H1 (cell line): ENCODE data around the gene TMEM63C. TPM values are rescaled to one million over a fixed set of nuclear protein-coding genes. Genes with fewer than 3 reads are reported as not detected.

Source experiments
- CTCF ChIA-PET: fragments of 300-600 bp; sonication (Branson Sonifier 250); formaldehyde crosslinking; loops from one replicate; lab custom pipeline; 2021; ENCODE audit not compliant: partially characterized antibody; lab: Charles Lee
- POLR2A ChIA-PET: fragments of 300-600 bp; sonication (Branson Sonifier 250); formaldehyde crosslinking; loops from one replicate; lab custom pipeline; 2021; ENCODE audit warnings: inconsistent platforms; ENCODE audit not compliant: partially characterized antibody; lab: Charles Lee
- DNase-seq, 2 experiments: peaks; one replicate each; pipeline versions ENCODE4 v3.0.0 to v3.0.0-alpha.2; 2010 to 2022; ENCODE audit warnings: low spot score in 2 of 2, low read depth in 1 of 2, mixed read lengths in 1 of 2
- FAIRE-seq: peaks from 2 replicates; lab custom pipeline; 2011; peaks lifted over from hg19 to GRCh38; lab: Jason Lieb, UNC
- H2AFZ ChIP-seq: 2 replicates; pipeline ENCODE4 v1.8.1; 2012; ENCODE audit warnings: low read length, inconsistent platforms
- H2AK5ac ChIP-seq: 2 replicates; pipeline ENCODE4 v1.6.1; 2013; ENCODE audit warnings: low read depth, low read length
- H2BK120ac ChIP-seq: replicated peaks from 2 replicates; pipeline ENCODE3; 2013; ENCODE audit warnings: low read depth, low read length, inconsistent platforms
- H2BK12ac ChIP-seq: 2 replicates; pipeline ENCODE4 v1.6.1; 2013; ENCODE audit warnings: low read depth, low read length
- H2BK15ac ChIP-seq: 2 replicates; pipeline ENCODE4 v1.6.1; 2013; ENCODE audit warnings: low read length
- H2BK20ac ChIP-seq: 2 replicates; pipeline ENCODE4 v1.6.1; 2013; ENCODE audit warnings: low read length
- H2BK5ac ChIP-seq: 2 replicates; pipeline ENCODE4 v1.6.1; 2013; ENCODE audit warnings: low read depth, low read length
- H3K14ac ChIP-seq: 2 replicates; pipeline ENCODE4 v1.6.1; 2013; ENCODE audit warnings: inconsistent platforms; ENCODE audit not compliant: insufficient read length
- H3K18ac ChIP-seq: 2 replicates; pipeline ENCODE4 v1.6.1; 2013; ENCODE audit warnings: low read length; ENCODE audit errors: extremely low read depth
- H3K23ac ChIP-seq: 2 replicates; pipeline ENCODE4 v1.6.1; 2013; ENCODE audit warnings: inconsistent platforms; ENCODE audit not compliant: insufficient read length
- H3K23me2 ChIP-seq: 2 replicates; pipeline ENCODE4 v1.6.1; 2013; ENCODE audit warnings: low read depth, low read length
- H3K27ac ChIP-seq: 2 replicates; pipeline ENCODE4 v1.6.1; 2011; ENCODE audit warnings: low read depth, low read length, inconsistent platforms
- H3K27me3 ChIP-seq, 4 experiments: replicated peaks in 1 of 4; 1 replicate in 1 of 4; 2 replicates in 3 of 4; pipeline versions ENCODE4 v1.6.1 to v1.8.1; 2011 to 2013; ENCODE audit warnings: low read length in 3 of 4, mild to moderate bottlenecking in 3 of 4, inconsistent platforms in 2 of 4, mixed read lengths in 2 of 4, moderate library complexity in 1 of 4; ENCODE audit not compliant: control insufficient read depth in 3 of 4, insufficient read depth in 3 of 4; ENCODE audit errors: extremely low read depth in 1 of 4
- H3K36me3 ChIP-seq, 4 experiments: 2 replicates each; pipeline versions ENCODE4 v1.6.1 to v1.8.1; 2011 to 2013; ENCODE audit warnings: mild to moderate bottlenecking in 4 of 4, low read length in 3 of 4, moderate library complexity in 2 of 4, control low read depth in 1 of 4, inconsistent platforms in 1 of 4; ENCODE audit not compliant: insufficient read depth in 4 of 4, control insufficient read depth in 2 of 4
- H3K4ac ChIP-seq: replicated peaks from 2 replicates; pipeline ENCODE3; 2013; ENCODE audit warnings: low read length, low read depth, mixed read lengths, inconsistent platforms; ENCODE audit not compliant: insufficient read length
- H3K4me1 ChIP-seq, 4 experiments: replicated peaks in 1 of 4; 1 replicate in 1 of 4; 2 replicates in 3 of 4; pipeline versions ENCODE4 v1.6.1 to v1.8.1; 2011 to 2013; ENCODE audit warnings: low read length in 3 of 4, inconsistent platforms in 2 of 4, mixed read lengths in 1 of 4; ENCODE audit not compliant: insufficient read depth in 4 of 4, control insufficient read depth in 3 of 4
- H3K4me2 ChIP-seq, 2 experiments: 2 replicates each; pipeline versions ENCODE4 v1.6.1 to v1.8.1; 2011 to 2013; ENCODE audit warnings: low read depth in 2 of 2, low read length in 2 of 2, control low read depth in 1 of 2, inconsistent platforms in 1 of 2, mild to moderate bottlenecking in 1 of 2; ENCODE audit not compliant: insufficient read depth in 1 of 2
- H3K4me3 ChIP-seq, 4 experiments: fragments of 200-600, 300-600 bp in 1 of 4; sonication (generic), shearing (Covaris generic), sonication (Bioruptor Twin) in 1 of 4; 2 replicates each; pipeline versions ENCODE4 v1.5.1 to v1.8.1; 2011 to 2016; ENCODE audit warnings: low read length in 4 of 4, low read depth in 3 of 4, control low read depth in 2 of 4, inconsistent platforms in 2 of 4, mild to moderate bottlenecking in 2 of 4, mixed read lengths in 1 of 4, moderate library complexity in 1 of 4; ENCODE audit not compliant: insufficient read depth in 2 of 4; ENCODE audit errors: extremely low read depth in 1 of 4
- H3K56ac ChIP-seq: replicated peaks from 2 replicates; pipeline ENCODE3; 2013; ENCODE audit warnings: low read depth, mild to moderate bottlenecking, mixed read lengths, low read length, inconsistent platforms; ENCODE audit not compliant: insufficient read length
- H3K79me1 ChIP-seq: 2 replicates; pipeline ENCODE4 v1.6.1; 2013; ENCODE audit warnings: low read depth, low read length, control low read depth
- H3K79me2 ChIP-seq, 2 experiments: 2 replicates each; pipeline versions ENCODE4 v1.6.1 to v1.8.1; 2012 to 2013; ENCODE audit warnings: low read length in 2 of 2, mild to moderate bottlenecking in 2 of 2, inconsistent platforms in 1 of 2; ENCODE audit not compliant: insufficient read depth in 2 of 2, control insufficient read depth in 1 of 2
- H3K9ac ChIP-seq, 4 experiments: replicated peaks in 1 of 4; 1 replicate in 1 of 4; 2 replicates in 3 of 4; pipeline versions ENCODE4 v1.6.1 to v1.8.1; 2011 to 2013; ENCODE audit warnings: low read depth in 3 of 4, low read length in 3 of 4, control low read depth in 2 of 4, mild to moderate bottlenecking in 2 of 4, moderate library complexity in 2 of 4, inconsistent platforms in 1 of 4; ENCODE audit errors: extremely low read depth in 1 of 4
- H3K9me3 ChIP-seq, 2 experiments: 2 replicates each; pipeline versions ENCODE4 v1.6.1 to v1.8.1; 2012 to 2013; ENCODE audit warnings: mild to moderate bottlenecking in 2 of 2, moderate library complexity in 2 of 2, control low read depth in 1 of 2, inconsistent platforms in 1 of 2, low read depth in 1 of 2, low read length in 1 of 2, mixed read lengths in 1 of 2; ENCODE audit not compliant: insufficient read depth in 2 of 2
- H4K20me1 ChIP-seq, 2 experiments: replicated peaks in 1 of 2; 2 replicates each; pipeline versions ENCODE3 to v1.8.1; 2011 to 2013; ENCODE audit warnings: inconsistent platforms in 2 of 2, low read length in 2 of 2, mild to moderate bottlenecking in 1 of 2; ENCODE audit not compliant: insufficient read depth in 2 of 2, control insufficient read depth in 1 of 2
- H4K5ac ChIP-seq: 2 replicates; pipeline ENCODE4 v1.6.1; 2013; ENCODE audit warnings: low read length, low read depth, mixed read lengths, inconsistent platforms; ENCODE audit not compliant: insufficient read length
- H4K8ac ChIP-seq: 2 replicates; pipeline ENCODE4 v1.8.0; 2013; ENCODE audit warnings: mild to moderate bottlenecking, moderate library complexity, low read length, inconsistent platforms; ENCODE audit not compliant: insufficient read depth; ENCODE audit errors: extremely low read depth
- H4K91ac ChIP-seq: replicated peaks from 2 replicates; pipeline ENCODE3; 2013; ENCODE audit warnings: low read length, mixed read lengths, inconsistent platforms; ENCODE audit not compliant: insufficient read length
- E2F6 ChIP-seq: IDR thresholded peaks from 2 replicates; pipeline ENCODE4 v1.6.1; 2012; ENCODE audit warnings: inconsistent platforms
- MAX ChIP-seq: IDR thresholded peaks from 2 replicates; pipeline ENCODE4 v1.6.1; 2012; ENCODE audit warnings: inconsistent platforms
- PHF8 ChIP-seq: fragments of 200-600 bp; sonication (generic); conservative IDR thresholded peaks from 2 replicates; pipeline ENCODE4 v1.7.1; 2012; ENCODE audit warnings: low read depth, mild to moderate bottlenecking, inconsistent platforms, low read length, moderate library complexity
- SAP30 ChIP-seq: fragments of 300-600 bp; sonication (generic); IDR thresholded peaks from 2 replicates; pipeline ENCODE4 v1.7.1; 2012; ENCODE audit warnings: low read length, moderate library complexity, mild to moderate bottlenecking, inconsistent platforms; ENCODE audit not compliant: insufficient read depth, insufficient replicate concordance
- SRF ChIP-seq: IDR thresholded peaks from 2 replicates; pipeline ENCODE4 v1.6.1; 2011; ENCODE audit warnings: mild to moderate bottlenecking, low read depth, low read length, moderate library complexity
- WGBS, 2 experiments: shearing (Covaris generic) in 1 of 2; methylation state at CpG; one replicate each; pipeline versions ENCODE4 v1.1.6 to v1.1.7; 2013 to 2015; ENCODE audit warnings: low lambda C conversion rate in 2 of 2, mixed read lengths in 2 of 2, inconsistent platforms in 1 of 2, low coverage in 1 of 2, missing lambda C conversion rate in 1 of 2; ENCODE audit not compliant: insufficient replicate concordance in 2 of 2, insufficient coverage in 1 of 2, insufficient read length in 1 of 2; ENCODE audit errors: extremely low coverage in 1 of 2, missing lambda C conversion rate in 1 of 2; 5-methylcytosine and 5-hydroxymethylcytosine counted together
- polyA plus RNA-seq, 7 experiments: library from polyadenylated mRNA; depleted of rRNA in 3 of 7; stranded (reverse) in 5 of 7; unstranded in 2 of 7; fragments of >200 nt in 5 of 7; fragments of 200-250 nt in 2 of 7; gene quantifications; 1 replicate in 5 of 7; 2 replicates in 1 of 7; 4 replicates in 1 of 7; pipeline versions ENCODE4 v1.2.1 to v1.2.3, GENCODE V29; 2011 to 2013; ENCODE audit warnings: missing spikeins in 2 of 7, mixed read lengths in 2 of 7
- total RNA-seq: library from RNA; stranded (reverse); fragmentation: NEBNext Ultra II Directional; extraction: Animal tissue kit (Norgen Biotek cat#: 25700); gene quantifications from 2 replicates; pipeline ENCODE4 v1.2.1, GENCODE V29; 2021

The TMEM63C gene
- total and polyA plus RNA-seq, 2 of the 8 experiments (the other 6 are each of a cell fraction or from before 2014, with no cell fraction given) = 3.0 to 7.6 TPM

- Histone ChIP-seq H3K4me2 (no peak overlapping the region), H2BK5ac (peak overlapping the region; percentile 60; the same call in 1 of the 2 replicates), H3K79me2 (no peaks in the 10 kb centered on the region), H3K14ac (no peak overlapping the region), H2BK15ac (peak overlapping the region; percentile 61; the same call in 1 of the 2 replicates), H3K79me1 (no peaks in the 10 kb centered on the region), H3K27ac (no peak overlapping the region), H2AFZ (no peak overlapping the region), H3K18ac (peak overlapping the region; percentile 86; the same call in 1 of the 2 replicates), H2BK120ac (no peak overlapping the region), H4K5ac (no peak overlapping the region), H3K23ac (no peak overlapping the region), H3K27me3 (no peaks in the 10 kb centered on the region), H4K91ac (no peak overlapping the region), H2BK20ac (peak overlapping the region; percentile 86; the same call in 1 of the 2 replicates), H3K9ac (no peak overlapping the region; a peak in 1 of 7 replicates), H2AK5ac (no peak overlapping the region), H4K8ac (no peak overlapping the region), H3K4me3 (no peak overlapping the region), H3K9me3 (no peaks in the 10 kb centered on the region), H3K23me2 (0 out of 2 replicates have a peak, but pooled peaks cover 2% of the 10 kb centered on the region), H3K56ac (no peak overlapping the region), H3K36me3 (no peaks in the 10 kb centered on the region), H4K20me1 (no peaks in the 10 kb centered on the region), H3K4me1 (peaks cover 18 to 42% (median 30%) of the 10 kb centered on the region in 4 experiments), H3K4ac (no peak overlapping the region), H2BK12ac (peak overlapping the region; percentile 84; the same call in 1 of the 2 replicates)
- ChIA-PET POLR2A (interaction anchor here (1.0 kb wide), 1 partner anchor 9 kb away, joined by 5 read pairs; no protein-coding TSS in a partner anchor), CTCF (interaction anchor here (1.0 to 19.8 kb wide), 7 partner anchors 9 to 104 kb away, joined by 3 to 233 read pairs (median 5); no protein-coding TSS in a partner anchor)
- WGBS, 2 experiments = 72% methylated on average over 10 of the region's 24 CpGs; no CpG with 5 or more reads in 1 of the 2 experiments
- no peak for TF ChIP-seq E2F6
- TF ChIP-seq MAX = peak; percentile 42; the same call in 1 of the 2 replicates
- no peak for TF ChIP-seq SRF
- peak; percentile 52 for TF ChIP-seq SAP30
- no peak for TF ChIP-seq PHF8
- DNase-seq (no peak), FAIRE-seq (no peak)
These were observed 38.8 kb downstream of the TMEM63C start for GRCh38 chr14:77220246-77221017.
